CD14-positive monocyte (primary cell): Measurements from ENCODE around the gene TTC23. TPM values are rescaled to one million over a fixed set of nuclear protein-coding genes. Genes with fewer than 3 reads are reported as not detected.

Source experiments
- DNase-seq, 3 donors: peaks; one replicate each; pipeline ENCODE4 v3.0.0-alpha.2; 2011 to 2022
- H2AFZ ChIP-seq: 2 replicates; pipeline ENCODE4 v1.6.0; 2012; ENCODE audit warnings: mild to moderate bottlenecking, low read depth, low read length, inconsistent platforms; ENCODE audit not compliant: insufficient read depth, poor library complexity, severe bottlenecking
- H3K27ac ChIP-seq, 2 donors: 1 replicate in 1 of 2; 2 replicates in 1 of 2; pipeline ENCODE4 v1.5.1; 2012 to 2013; ENCODE audit warnings: low read length in 2 of 2, control low read depth in 1 of 2, inconsistent platforms in 1 of 2, low read depth in 1 of 2, mild to moderate bottlenecking in 1 of 2
- H3K27me3 ChIP-seq, 2 donors: one replicate each; pipeline versions ENCODE4 v1.6.0 to v1.6.1; 2011 to 2013; ENCODE audit warnings: low read length in 2 of 2; ENCODE audit not compliant: control insufficient read depth in 2 of 2, insufficient read depth in 2 of 2
- H3K36me3 ChIP-seq, 2 donors: replicated peaks in 1 of 2; 1 replicate in 1 of 2; 2 replicates in 1 of 2; pipeline versions ENCODE4 v1.5.1 to v1.6.1; 2012 to 2013; ENCODE audit warnings: low read length in 2 of 2, control low read depth in 1 of 2, inconsistent platforms in 1 of 2, mild to moderate bottlenecking in 1 of 2; ENCODE audit not compliant: insufficient read depth in 2 of 2, control insufficient read depth in 1 of 2
- H3K4me1 ChIP-seq, 2 donors: 1 replicate in 1 of 2; 2 replicates in 1 of 2; pipeline versions ENCODE4 v1.5.1 to v1.6.1; 2012 to 2013; ENCODE audit warnings: low read length in 2 of 2, control low read depth in 1 of 2, inconsistent platforms in 1 of 2, mild to moderate bottlenecking in 1 of 2, moderate library complexity in 1 of 2; ENCODE audit not compliant: insufficient read depth in 2 of 2, control insufficient read depth in 1 of 2
- H3K4me2 ChIP-seq: replicated peaks from 2 replicates; pipeline ENCODE3; 2012; ENCODE audit warnings: low read length, moderate library complexity, mild to moderate bottlenecking; ENCODE audit not compliant: poor library complexity, severe bottlenecking; ENCODE audit errors: extremely low read depth
- H3K4me3 ChIP-seq, 3 experiments: fragments of 200-600 bp in 1 of 3; sonication (generic) in 1 of 3; replicated peaks in 1 of 3; 1 replicate in 2 of 3; 2 replicates in 1 of 3; pipeline ENCODE4 v1.5.1; 2011 to 2013; ENCODE audit warnings: low read length in 3 of 3, mild to moderate bottlenecking in 3 of 3, control low read depth in 2 of 3, low read depth in 2 of 3, inconsistent platforms in 1 of 3, moderate library complexity in 1 of 3
- H3K79me2 ChIP-seq: 2 replicates; pipeline ENCODE4 v1.6.0; 2012; ENCODE audit warnings: mild to moderate bottlenecking, control low read depth, inconsistent platforms, low read length, moderate library complexity; ENCODE audit not compliant: insufficient read depth
- H3K9ac ChIP-seq: 2 replicates; pipeline ENCODE4 v1.6.0; 2017; ENCODE audit warnings: low read length, mild to moderate bottlenecking; ENCODE audit not compliant: insufficient read depth, poor library complexity, severe bottlenecking
- H3K9me3 ChIP-seq, 2 donors: replicated peaks in 1 of 2; 1 replicate in 1 of 2; 2 replicates in 1 of 2; pipeline versions ENCODE4 v1.5.1 to v1.6.1; 2012 to 2013; ENCODE audit warnings: low read length in 2 of 2, control low read depth in 1 of 2; ENCODE audit not compliant: control insufficient read depth in 1 of 2, insufficient read depth in 1 of 2
- H4K20me1 ChIP-seq: 2 replicates; pipeline ENCODE4 v1.6.0; 2012; ENCODE audit warnings: mild to moderate bottlenecking, low read length, control low read depth, moderate library complexity; ENCODE audit not compliant: insufficient read depth
- H3K27ac Mint-ChIP-seq, 7 donors: one replicate each; pipeline ENCODE4 v1.8.0; 2020; ENCODE audit warnings: mild to moderate bottlenecking in 7 of 7, mixed read lengths in 7 of 7, moderate library complexity in 6 of 7, inconsistent platforms in 2 of 7
- H3K27me3 Mint-ChIP-seq, 3 donors: one replicate each; pipeline ENCODE4 v1.8.0; 2021 to 2022; ENCODE audit warnings: low read depth in 3 of 3, mild to moderate bottlenecking in 3 of 3, mixed read lengths in 3 of 3, moderate library complexity in 3 of 3, inconsistent platforms in 1 of 3
- H3K36me3 Mint-ChIP-seq, 2 donors: one replicate each; pipeline ENCODE4 v1.8.0; 2020; ENCODE audit warnings: mixed read lengths in 2 of 2, inconsistent platforms in 1 of 2, mild to moderate bottlenecking in 1 of 2
- H3K4me1 Mint-ChIP-seq: one replicate; pipeline ENCODE4 v1.8.0; 2020; ENCODE audit warnings: mild to moderate bottlenecking, mixed read lengths
- H3K4me3 Mint-ChIP-seq, 2 donors: one replicate each; pipeline ENCODE4 v1.8.0; 2020; ENCODE audit warnings: mild to moderate bottlenecking in 2 of 2, mixed read lengths in 2 of 2, moderate library complexity in 1 of 2
- H3K9me3 Mint-ChIP-seq, 7 donors: one replicate each; pipeline ENCODE4 v1.8.0; 2020 to 2022; ENCODE audit warnings: mixed read lengths in 7 of 7, mild to moderate bottlenecking in 6 of 7, moderate library complexity in 6 of 7, inconsistent platforms in 2 of 7
- CTCF ChIP-seq: fragments of 200-600 bp; IDR thresholded peaks from one replicate; pipeline ENCODE4 v1.8.0; 2022; ENCODE audit warnings: antibody characterized with exemption, mild to moderate bottlenecking
- WGBS: methylation state at CpG from one replicate; pipeline ENCODE4 v1.1.5; 2013; ENCODE audit warnings: missing lambda C conversion rate; ENCODE audit not compliant: insufficient coverage; 5-methylcytosine and 5-hydroxymethylcytosine counted together
- intact Hi-C, 2 donors: fragments of 100-400 bp; cut with micrococcal nuclease; formaldehyde crosslinking; loops; one replicate each; pipeline versions ENCODE4 v1.15.0 to v1.15.1; 2023
- polyA plus RNA-seq, 3 donors: library from polyadenylated mRNA; depleted of rRNA in 1 of 3; unstranded in 2 of 3; stranded (reverse) in 1 of 3; fragments of 300-500 nt in 2 of 3; fragments of >200 nt in 1 of 3; fragmentation: Illumina TruSeq in 2 of 3; gene quantifications; 1 replicate in 2 of 3; 2 replicates in 1 of 3; pipeline ENCODE4 v1.2.3, GENCODE V29; 2012 to 2021

Gene TTC23
- polyA plus RNA-seq, 3 donors = 0.51 to 0.55 TPM; not detected in 1

GRCh38 chr15:99106417-99107220 lies 142.8 kb downstream of the TTC23 start:
- no peak for TF ChIP-seq CTCF
- peaks cover 0 to 13% (median 2%) of the 10 kb centered on the region in 7 donors for H3K9me3 Mint-ChIP-seq
- Histone ChIP-seq H3K36me3 (no peaks in the 10 kb centered on the region), H3K9me3 (peaks cover 0 to 9% of the 10 kb centered on the region in 2 donors), H3K9ac (no peak overlapping the region), H3K4me2 (peak overlapping the region; percentile 72), H3K4me3 (peak overlapping the region in 1 of 3 experiments; percentile 69), H4K20me1 (no peaks in the 10 kb centered on the region), H3K4me1 (peaks cover 5 to 18% of the 10 kb centered on the region in 2 donors), H3K79me2 (no peaks in the 10 kb centered on the region), H3K27me3 (peaks cover 24 to 51% of the 10 kb centered on the region in 2 donors), H2AFZ (no peak overlapping the region), H3K27ac (no peak overlapping the region)
- intact Hi-C loops = no loop called here
- WGBS = 79% methylated on average over 10 of the region's 15 CpGs
- DNase-seq = no peak
- H3K27me3 Mint-ChIP-seq = peaks cover 49 to 61% (median 61%) of the 10 kb centered on the region in 3 donors
- peaks cover 22% of the 10 kb centered on the region for H3K4me1 Mint-ChIP-seq
- no peak overlapping the region for H3K27ac Mint-ChIP-seq
- peak overlapping the region; percentile 41 to 64 for H3K4me3 Mint-ChIP-seq
- no peaks in the 10 kb centered on the region for H3K36me3 Mint-ChIP-seq

- no peak for DNase-seq
- Histone ChIP-seq H3K27me3 (peaks cover 24 to 60% of the 10 kb centered on the region in 2 donors), H3K27ac (no peak overlapping the region), H3K4me3 (peak overlapping the region in 1 of 3 experiments; percentile 69), H3K79me2 (no peaks in the 10 kb centered on the region), H4K20me1 (no peaks in the 10 kb centered on the region), H3K4me2 (peak overlapping the region; percentile 72), H3K36me3 (no peaks in the 10 kb centered on the region), H3K9ac (no peak overlapping the region), H3K4me1 (peaks cover 5 to 18% of the 10 kb centered on the region in 2 donors), H3K9me3 (peaks cover 0 to 9% of the 10 kb centered on the region in 2 donors), H2AFZ (peak overlapping the region; percentile 65)
- 2% methylated on average over 116 of the region's 116 CpGs for WGBS
- intact Hi-C loops = no loop called here
- H3K27ac Mint-ChIP-seq = no peak overlapping the region
- no peak for TF ChIP-seq CTCF
- H3K4me3 Mint-ChIP-seq = peak overlapping the region; percentile 65 to 76
- H3K4me1 Mint-ChIP-seq = peaks cover 26% of the 10 kb centered on the region
- peaks cover 52 to 64% (median 64%) of the 10 kb centered on the region in 3 donors for H3K27me3 Mint-ChIP-seq
- H3K36me3 Mint-ChIP-seq = no peaks in the 10 kb centered on the region
- peaks cover 0 to 16% (median 4%) of the 10 kb centered on the region in 7 donors for H3K9me3 Mint-ChIP-seq
These were observed 143.7 kb downstream of the TTC23 start for GRCh38 chr15:99105514-99106341.
